Lower lobe of right lung (tissue), 2 donors: ENCODE measurements around the gene MFRP. TPM values are rescaled to one million over a fixed set of nuclear protein-coding genes. Genes with fewer than 3 reads are reported as not detected.

Experiments
- ATAC-seq, 2 donors: fragments of 200-7000 bp; cut with Tn5 transposase; one replicate each; pipeline ENCODE4 v1.9.1; 2020 to 2022; ENCODE audit warnings: mild to moderate bottlenecking in 2 of 2, moderate library complexity in 2 of 2
- DNase-seq: peaks from one replicate; pipeline ENCODE4 v3.0.0-alpha.2; 2020
- H3K27ac ChIP-seq: fragments of 200-600 bp; one replicate; pipeline ENCODE4 v1.8.0; 2022
- H3K27me3 ChIP-seq: fragments of 200-600 bp; one replicate; pipeline ENCODE4 v1.8.0; 2022; ENCODE audit warnings: low read depth
- H3K36me3 ChIP-seq: fragments of 200-600 bp; one replicate; pipeline ENCODE4 v1.8.0; 2022; ENCODE audit warnings: mild to moderate bottlenecking
- H3K4me1 ChIP-seq: fragments of 200-600 bp; one replicate; pipeline ENCODE4 v1.8.0; 2022
- H3K4me3 ChIP-seq: fragments of 200-600 bp; one replicate; pipeline ENCODE4 v1.8.0; 2022; ENCODE audit warnings: mild to moderate bottlenecking
- H3K9me3 ChIP-seq: fragments of 200-600 bp; one replicate; pipeline ENCODE4 v1.8.0; 2022
- intact Hi-C: fragments of 100-400 bp; cut with DNase I; formaldehyde crosslinking; loops from one replicate; pipeline ENCODE4 v1.11.0; 2022
- microRNA-seq: library from miRNA; unstranded; fragments of <30 nt; microRNA quantifications from one replicate; pipeline ENCODE4 v1.2.0, GENCODE V29; 2020; ENCODE audit warnings: borderline number of aligned reads
- total RNA-seq: library from RNA; stranded (reverse); fragmentation: NEBNext Ultra II Directional; extraction: Animal tissue kit (Norgen Biotek cat#: 25700); gene quantifications from one replicate; pipeline ENCODE4 v1.2.1, GENCODE V29; 2021
- TF ChIP-seq, protein P1 (sequence below): fragments of 200-600 bp; IDR thresholded peaks from one replicate; pipeline ENCODE4 v1.8.0; 2022; ENCODE audit warnings: antibody characterized with exemption, mild to moderate bottlenecking
- donor health status: DM: no; HTN: yes; CAD: no; lungs with severe emphysema.

The MFRP gene
- total RNA-seq, 1 donor from 2014 or later: not detected

DNA sequence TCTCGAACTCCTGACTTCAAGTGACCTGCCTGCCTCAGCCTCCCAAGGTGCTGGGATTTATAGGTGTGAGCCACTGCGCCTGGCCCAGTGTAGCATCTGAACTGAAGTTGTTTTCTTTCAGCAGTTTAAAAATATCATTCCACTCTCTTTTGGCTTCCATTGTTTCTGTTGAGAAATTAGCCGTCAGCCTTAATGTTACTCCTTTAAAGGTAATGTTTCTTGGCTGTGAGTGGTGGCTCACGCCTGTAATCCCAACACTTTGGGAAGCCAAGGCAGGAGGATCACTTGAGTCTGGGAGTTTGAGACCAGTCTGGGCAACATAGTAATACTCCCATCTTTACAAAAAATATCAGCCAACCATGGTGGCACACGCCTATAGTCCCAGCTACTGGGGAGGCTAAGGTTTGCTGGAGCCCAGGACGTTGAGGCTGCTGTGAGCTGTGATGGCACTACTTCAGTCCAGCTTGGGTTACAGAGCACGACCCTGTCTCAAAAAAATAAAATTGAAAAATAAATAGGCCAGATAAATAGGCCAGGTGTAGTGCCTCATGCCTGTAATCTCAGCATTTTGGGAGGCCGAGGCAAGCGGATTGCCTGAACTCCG is 55.5 kb downstream of the MFRP start:
- intact Hi-C loops: no loop called here
- H3K4me1 ChIP-seq: no peaks in the 10 kb centered on the region
- ATAC-seq: no peak
- DNase-seq: no peak
- no peaks in the 10 kb centered on the region for H3K27me3 ChIP-seq
- H3K4me3 ChIP-seq: no peak overlapping the region
- H3K27ac ChIP-seq: no peak overlapping the region
- H3K36me3 ChIP-seq: peaks cover 61% of the 10 kb centered on the region
- TF ChIP-seq, protein P1, sequence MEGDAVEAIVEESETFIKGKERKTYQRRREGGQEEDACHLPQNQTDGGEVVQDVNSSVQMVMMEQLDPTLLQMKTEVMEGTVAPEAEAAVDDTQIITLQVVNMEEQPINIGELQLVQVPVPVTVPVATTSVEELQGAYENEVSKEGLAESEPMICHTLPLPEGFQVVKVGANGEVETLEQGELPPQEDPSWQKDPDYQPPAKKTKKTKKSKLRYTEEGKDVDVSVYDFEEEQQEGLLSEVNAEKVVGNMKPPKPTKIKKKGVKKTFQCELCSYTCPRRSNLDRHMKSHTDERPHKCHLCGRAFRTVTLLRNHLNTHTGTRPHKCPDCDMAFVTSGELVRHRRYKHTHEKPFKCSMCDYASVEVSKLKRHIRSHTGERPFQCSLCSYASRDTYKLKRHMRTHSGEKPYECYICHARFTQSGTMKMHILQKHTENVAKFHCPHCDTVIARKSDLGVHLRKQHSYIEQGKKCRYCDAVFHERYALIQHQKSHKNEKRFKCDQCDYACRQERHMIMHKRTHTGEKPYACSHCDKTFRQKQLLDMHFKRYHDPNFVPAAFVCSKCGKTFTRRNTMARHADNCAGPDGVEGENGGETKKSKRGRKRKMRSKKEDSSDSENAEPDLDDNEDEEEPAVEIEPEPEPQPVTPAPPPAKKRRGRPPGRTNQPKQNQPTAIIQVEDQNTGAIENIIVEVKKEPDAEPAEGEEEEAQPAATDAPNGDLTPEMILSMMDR: no peak
- peaks cover 10% of the 10 kb centered on the region for H3K9me3 ChIP-seq

Small RNA genes lying within 50 kb of the gene (microRNA-seq; reads per million reads assigned to microRNA genes)
- gene MIR6756: not detected

Other genes with a start within 250 kb of the MFRP start
- 40.6 TPM for gene DPAGT1, start 244.9 kb downstream of the MFRP start, total RNA-seq
- gene C2CD2L, start 239.4 kb downstream of the MFRP start, total RNA-seq: 16.5 TPM
- 31.0 TPM for gene HINFP, start 225.1 kb downstream of the MFRP start, total RNA-seq
- 0.15 TPM for gene ABCG4, start 197.7 kb downstream of the MFRP start, total RNA-seq
- gene NLRX1, start 178.0 kb downstream of the MFRP start, total RNA-seq: 16.5 TPM
- gene NHERF4, start 161.2 kb downstream of the MFRP start, total RNA-seq: not detected
- gene CBL, start 140.4 kb downstream of the MFRP start, total RNA-seq: 39.0 TPM
- gene MCAM, start 29.6 kb downstream of the MFRP start, total RNA-seq: 67.1 TPM
- 19.3 TPM for gene RNF26, start 12.2 kb downstream of the MFRP start, total RNA-seq
- gene C1QTNF5, start 5.8 kb downstream of the MFRP start, total RNA-seq: 28.2 TPM
- gene USP2, start 35.0 kb upstream of the MFRP start, total RNA-seq: 5.1 TPM
- 7.5 TPM for gene THY1, start 76.5 kb upstream of the MFRP start, total RNA-seq